ENCODE results near the gene PNPLA7. TPM values are rescaled to one million over a fixed set of nuclear protein-coding genes. Genes with fewer than 3 reads are reported as not detected.

PNPLA7 gene
- total RNA-seq, 1 donor from 2014 or later = 0.82 TPM

- peak; percentile 71 to 85 for DNase-seq (ENCODE audit: low spot score in 2 of 2)
- no peak for FAIRE-seq
Observed at GRCh38 chr9:137445275-137445807, 104.9 kb downstream of the PNPLA7 start.

GRCh38 chr9:137444106-137444790 lies 106.0 kb downstream of the PNPLA7 start:
- DNase-seq (ENCODE audit: low spot score in 2 of 2) (no peak), FAIRE-seq (no peak)

DNA sequence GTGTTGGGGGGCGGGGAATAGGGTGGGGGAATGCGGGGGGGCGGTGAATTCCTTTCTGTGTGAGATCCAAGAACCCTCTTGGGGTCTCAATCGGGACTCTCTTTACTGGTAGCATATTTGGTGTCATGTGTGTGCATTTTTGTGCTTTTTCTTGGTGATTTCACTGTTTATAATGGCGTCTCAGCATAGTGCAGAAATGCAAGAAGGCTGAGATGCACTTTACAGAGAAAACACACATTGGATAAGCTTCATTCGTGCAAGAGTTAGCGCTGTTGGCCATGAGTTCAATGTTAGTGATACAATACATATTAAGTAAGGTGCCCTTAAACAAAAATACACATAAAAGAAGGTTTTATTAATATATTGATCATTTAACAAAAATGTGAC lies 108.3 kb downstream of the PNPLA7 start:
- FAIRE-seq (no peak), DNase-seq (ENCODE audit: low spot score in 2 of 2) (no peak)

DNA sequence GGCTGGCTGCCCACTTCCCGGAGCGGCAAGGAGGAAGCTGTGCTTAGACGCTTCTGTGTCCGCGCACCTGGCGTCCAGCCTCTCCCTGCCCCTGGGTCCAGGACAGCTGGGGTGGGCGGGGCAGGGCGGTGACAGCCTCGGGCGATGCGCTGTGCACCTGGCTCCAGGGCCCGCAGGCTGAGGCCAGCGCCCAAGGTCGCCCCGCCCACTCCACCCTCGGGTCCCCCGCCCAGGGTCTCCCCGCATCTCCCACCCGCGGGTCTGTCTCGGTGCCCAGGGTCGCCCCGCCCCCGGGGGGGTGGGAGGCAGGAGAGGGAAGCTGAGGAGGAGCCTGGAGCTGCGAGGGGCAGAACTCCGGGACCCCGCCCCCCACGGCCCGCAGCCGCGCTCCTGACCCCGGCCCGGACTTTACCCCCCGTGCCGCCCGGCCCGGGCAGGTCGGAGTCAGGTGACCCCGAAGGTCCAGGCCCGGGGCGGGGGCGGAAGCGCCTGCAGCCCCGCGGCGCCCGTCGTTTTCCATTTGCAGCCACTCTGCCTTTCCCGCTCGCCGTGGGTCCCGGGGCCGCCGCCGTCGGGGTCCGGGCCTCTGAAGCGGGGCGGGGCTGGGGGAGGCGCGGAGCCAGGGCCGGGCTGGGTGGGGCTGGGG lies 108.8 kb downstream of the PNPLA7 start, which contains the start of gene ENTPD8:
ENTPD8 (minus strand) TSS at position 69 of the 646 bp plus-strand sequence. CDS start 3,072 bp downstream, outside the sequence.
- FAIRE-seq (no peak), DNase-seq (ENCODE audit: low spot score in 2 of 2) (no peak)

DNA sequence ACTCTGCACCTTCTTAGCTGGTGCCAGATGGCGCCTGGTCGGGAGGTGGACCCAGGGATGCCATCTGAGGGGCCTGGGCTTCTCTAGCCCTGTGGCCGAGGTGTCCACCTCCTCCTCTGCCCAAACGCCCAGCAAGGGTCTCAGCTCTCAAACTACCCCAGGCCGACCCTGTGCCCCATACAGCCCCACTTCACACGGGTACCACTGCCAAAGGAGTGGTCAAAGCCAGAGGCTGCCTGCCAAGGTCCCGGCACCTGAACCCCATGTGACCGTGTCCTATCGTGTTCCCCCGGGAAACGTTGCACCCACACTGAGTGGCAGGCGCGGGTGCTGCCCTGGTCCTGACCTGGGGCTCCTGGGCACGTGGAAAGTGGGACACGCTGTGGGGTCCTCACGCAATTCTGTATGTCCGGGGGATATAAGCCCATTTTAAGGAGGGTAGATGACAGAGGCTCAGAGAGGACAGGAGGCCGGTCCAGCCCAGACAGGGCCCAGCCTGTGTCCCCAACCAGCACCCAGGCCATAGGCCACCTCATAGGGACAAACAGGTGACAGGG lies 111.0 kb downstream of the PNPLA7 start:
- FAIRE-seq = no peak
- no peak for DNase-seq (ENCODE audit: low spot score in 2 of 2)

GRCh38 chr9:137438591-137439157 lies 111.5 kb downstream of the PNPLA7 start:
- no peak for FAIRE-seq

GRCh38 chr9:137437691-137438590 lies 112.3 kb downstream of the PNPLA7 start:
- no peak for DNase-seq (ENCODE audit: low spot score in 2 of 2)
- no peak for FAIRE-seq

More at GRCh38 chr9:137438591-137439157, 111.5 kb downstream of the PNPLA7 start:
- no peak for DNase-seq (ENCODE audit: low spot score in 2 of 2)

DNA sequence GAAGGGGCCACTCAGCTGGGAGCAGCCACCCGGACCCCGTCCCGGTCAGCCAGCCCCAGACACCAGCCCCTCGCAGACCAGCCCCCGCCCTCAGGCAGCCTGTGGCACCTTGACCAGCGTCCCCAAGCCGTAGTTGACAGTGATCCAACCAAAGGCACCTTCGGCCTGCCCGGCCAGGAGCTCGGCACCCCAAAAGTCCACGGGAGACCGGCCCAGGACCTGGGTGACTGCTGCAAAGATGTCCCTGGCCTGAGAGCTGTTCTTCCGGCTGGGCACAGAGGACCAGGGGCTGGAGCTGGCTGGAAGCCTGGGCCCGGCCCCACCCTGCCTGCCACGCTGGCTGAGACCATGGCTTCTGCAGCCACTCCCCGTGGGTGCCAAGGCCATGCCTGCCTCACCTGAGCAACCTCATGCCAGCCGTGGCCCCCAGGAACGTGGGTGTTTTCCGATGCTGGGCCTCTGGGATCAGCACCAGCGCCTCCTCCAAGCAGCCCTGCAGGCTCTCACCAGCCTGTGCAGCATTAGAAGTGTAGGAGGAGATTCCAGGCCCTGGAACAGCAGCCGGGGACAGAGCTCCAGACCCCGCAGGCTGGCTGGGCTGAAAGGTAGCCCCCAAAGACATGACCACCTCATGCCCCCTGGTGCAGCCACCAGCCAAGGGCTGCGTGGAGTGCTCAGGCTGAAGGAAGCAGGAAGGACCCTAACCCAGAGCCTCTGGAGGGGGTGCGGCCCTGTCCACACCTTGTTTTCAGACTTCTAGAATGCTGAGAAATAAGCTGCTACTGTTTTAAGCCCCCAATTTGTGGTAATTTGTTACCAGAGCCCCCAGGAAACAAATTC lies 113.2 kb downstream of the PNPLA7 start:
- DNase-seq (ENCODE audit: low spot score in 2 of 2) = no peak

DNA sequence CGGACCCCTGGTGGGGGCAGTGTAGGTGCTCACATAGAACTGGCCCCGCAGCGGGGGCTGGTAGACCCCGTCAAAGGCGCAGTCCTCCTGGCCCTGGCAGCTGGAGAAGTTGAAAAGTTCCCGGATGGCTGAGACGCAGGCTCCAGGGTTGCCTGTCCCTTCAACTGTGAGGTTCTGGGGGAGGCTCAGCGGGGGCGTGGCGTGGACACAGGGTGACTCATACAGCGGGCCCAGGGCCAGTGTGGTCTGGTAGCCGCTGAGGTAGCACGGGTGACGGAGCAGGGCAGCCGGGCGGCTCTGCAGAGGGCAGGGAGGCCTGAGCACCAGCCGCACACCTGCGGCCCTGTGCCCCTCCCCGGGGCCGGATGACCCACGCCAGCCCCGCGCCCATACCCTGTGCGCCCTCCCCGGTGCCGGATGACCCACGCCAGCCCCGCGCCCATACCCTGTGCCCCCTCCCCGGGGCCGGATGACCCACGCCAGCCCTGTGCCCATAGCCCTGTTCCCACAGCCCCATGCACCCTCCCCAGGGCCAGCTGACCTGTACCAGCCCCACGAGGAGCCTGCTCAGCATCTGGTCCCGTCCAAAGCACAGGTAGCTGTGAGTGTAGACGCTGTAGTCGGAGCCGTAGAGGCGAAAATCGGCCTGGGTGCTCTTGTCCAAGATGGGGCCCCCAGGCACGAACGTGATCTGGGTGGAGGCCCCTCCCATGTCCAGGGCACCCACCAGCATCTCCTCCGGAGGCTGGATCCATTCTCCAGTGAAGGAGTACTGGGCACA lies 114.0 kb downstream of the PNPLA7 start:
- FAIRE-seq (no peak), DNase-seq (ENCODE audit: low spot score in 2 of 2) (peak in 1 of 2 donors; percentile 74)

More for the DNA sequence above, 113.2 kb downstream of the PNPLA7 start:
- FAIRE-seq = no peak

DNA sequence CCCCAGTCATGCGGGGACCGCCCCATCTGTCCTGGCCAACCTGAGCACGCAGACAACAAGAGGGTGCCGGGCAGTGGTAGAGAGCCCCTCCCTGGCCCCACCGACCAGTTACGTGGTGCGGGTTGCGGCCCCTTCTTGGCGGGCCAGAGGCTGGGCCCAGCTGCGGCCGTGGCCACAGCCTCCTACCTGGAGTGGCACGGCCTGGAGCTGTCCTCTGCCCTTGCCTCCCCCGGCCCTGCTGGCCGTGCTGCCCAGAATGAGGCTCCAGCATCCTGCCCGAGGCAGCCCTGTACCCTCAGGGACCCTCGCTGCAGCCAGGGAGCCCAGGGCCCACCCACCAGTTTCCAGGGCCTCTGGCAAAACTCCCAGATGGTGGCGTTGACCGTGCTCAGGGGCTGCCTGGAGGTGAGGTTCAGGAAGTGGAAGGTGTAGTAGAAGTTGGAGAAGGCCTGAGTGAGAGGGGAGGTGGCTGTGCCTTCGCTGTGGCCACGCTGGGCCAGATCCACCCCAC lies 114.8 kb downstream of the PNPLA7 start:
- FAIRE-seq = no peak
- DNase-seq (ENCODE audit: low spot score in 2 of 2) = no peak

DNA sequence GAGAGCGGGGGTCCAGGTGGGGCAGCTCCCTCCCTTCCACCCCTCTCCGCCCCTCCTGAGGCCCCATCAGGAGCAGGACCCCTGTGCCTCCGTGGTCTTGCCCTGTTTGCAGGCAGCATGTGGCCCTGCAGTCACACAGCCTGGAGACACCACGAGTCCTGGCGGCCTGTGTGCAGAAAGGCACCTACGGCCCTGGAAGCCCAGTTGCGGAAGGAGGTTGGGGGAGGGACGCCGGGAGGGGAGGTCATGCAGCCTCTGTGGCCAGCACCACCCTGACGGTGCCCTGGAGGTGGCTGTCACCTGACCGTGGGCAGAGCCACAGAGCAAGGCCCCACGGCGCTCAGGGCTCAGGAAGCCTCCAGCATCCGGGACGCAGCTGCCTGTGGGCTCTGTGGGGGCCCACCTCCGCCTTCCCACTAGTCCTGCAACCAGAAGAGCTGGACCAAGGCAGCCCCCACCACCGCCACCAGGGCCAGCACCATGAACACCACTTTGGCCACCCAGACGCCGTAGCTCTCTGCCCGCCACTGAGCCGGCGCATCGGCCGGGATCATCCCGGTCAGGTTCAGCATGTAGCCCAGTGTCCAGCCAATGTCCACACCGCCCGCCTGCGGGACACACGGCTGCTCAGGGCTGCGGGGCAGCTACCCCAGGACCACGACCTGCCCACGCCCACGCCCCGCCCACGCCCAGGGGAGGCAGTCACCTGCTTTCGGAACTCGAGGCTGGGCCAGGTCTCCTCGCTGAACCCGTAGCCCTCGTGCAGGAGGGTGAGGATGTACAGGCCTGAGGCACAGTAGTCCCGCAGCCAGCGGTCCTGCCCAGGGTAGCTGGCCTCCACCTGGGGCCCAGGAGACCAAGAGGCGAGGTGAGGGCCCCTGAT lies 115.5 kb downstream of the PNPLA7 start:
- DNase-seq (ENCODE audit: low spot score in 2 of 2) (no peak), FAIRE-seq (no peak)

- FAIRE-seq (no peak), DNase-seq (ENCODE audit: low spot score in 2 of 2) (no peak)
Observed at GRCh38 chr9:137433916-137434431, 116.2 kb downstream of the PNPLA7 start.

DNA sequence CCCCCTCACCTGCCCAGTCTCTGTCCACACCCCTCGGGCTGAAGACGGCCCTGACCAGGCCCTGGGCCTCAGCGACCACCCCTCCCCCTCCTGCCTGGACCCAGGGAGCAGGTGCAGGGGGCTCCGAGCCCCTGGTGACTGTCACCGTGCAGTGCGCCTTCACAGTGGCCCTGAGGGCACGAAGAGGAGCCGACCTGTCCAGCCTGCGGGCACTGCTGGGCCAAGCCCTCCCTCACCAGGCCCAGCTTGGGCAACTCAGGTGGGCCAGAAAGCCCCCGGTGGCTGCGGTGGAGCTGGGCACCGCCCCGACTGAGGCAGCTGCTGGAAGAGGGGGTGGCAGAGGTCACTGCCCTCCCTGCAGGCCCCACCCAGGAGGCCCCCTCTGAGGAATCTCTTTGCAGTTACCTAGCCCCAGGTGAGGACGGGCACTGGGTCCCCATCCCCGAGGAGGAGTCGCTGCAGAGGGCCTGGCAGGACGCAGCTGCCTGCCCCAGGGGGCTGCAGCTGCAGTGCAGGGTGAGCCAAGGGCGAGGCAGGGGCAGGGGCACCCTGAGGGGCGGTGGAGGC lies 116.8 kb downstream of the PNPLA7 start:
- no peak for FAIRE-seq
- DNase-seq (ENCODE audit: low spot score in 2 of 2) = no peak

DNA sequence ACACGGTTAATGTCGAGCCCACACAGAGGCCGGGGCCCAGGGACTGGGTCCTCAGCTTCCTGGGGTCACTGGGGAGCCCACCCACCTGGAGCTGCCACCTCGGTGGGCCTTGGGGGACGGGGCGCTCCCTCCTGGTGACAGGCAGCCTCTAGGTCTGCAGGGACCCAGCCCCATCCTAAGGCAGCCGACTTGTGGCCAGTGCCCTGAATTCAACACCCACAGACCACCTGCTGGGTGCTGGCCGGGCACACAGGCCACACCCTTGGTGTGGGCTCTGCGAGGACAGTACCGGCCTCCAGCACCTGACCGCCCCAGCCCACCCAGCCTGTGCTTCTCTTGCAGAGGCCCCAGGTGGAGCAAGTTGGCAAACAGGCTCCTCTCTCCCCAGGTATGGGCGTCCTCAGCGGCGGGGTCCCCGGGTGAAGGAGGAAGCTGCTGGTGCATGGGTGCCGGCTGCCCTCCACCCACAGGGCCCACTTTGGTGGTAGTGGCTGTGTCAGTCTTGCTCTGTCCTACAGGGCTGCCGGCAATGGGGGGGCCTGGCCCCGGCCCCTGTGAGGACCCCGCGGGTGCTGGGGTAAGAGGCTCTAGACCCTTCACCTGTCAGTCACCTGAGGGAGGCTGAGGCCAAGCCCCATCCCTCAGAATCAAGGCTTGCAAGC lies 117.4 kb downstream of the PNPLA7 start:
- DNase-seq (ENCODE audit: low spot score in 2 of 2) = no peak
- no peak for FAIRE-seq

GRCh38 chr9:137431416-137431931 lies 118.7 kb downstream of the PNPLA7 start:
- FAIRE-seq (no peak), DNase-seq (ENCODE audit: low spot score in 2 of 2) (no peak)
